Measurements from ENCODE around the gene GIGYF2. TPM values are rescaled to one million over a fixed set of nuclear protein-coding genes. Genes with fewer than 3 reads are reported as not detected.

Gene GIGYF2
- total RNA-seq, 2 donors from 2014 or later: 61.3 to 106 TPM

- intact Hi-C loops (cut with DNase I): no loop called here
- H3K27me3 ChIP-seq (replicated peaks; ENCODE audit: insufficient read depth): no peaks in the 10 kb centered on the region
- no peak overlapping the region for H3K4me3 ChIP-seq
- 76% methylated on average over 17 of the region's 17 CpGs for WGBS
- H3K4me1 ChIP-seq (replicated peaks): no peaks in the 10 kb centered on the region
- no peak for TF ChIP-seq CTCF (IDR thresholded peaks at IDR 0.05)
- TF ChIP-seq POLR2A (IDR thresholded peaks at IDR 0.05): no peak
- TF ChIP-seq POLR2AphosphoS5 (IDR thresholded peaks at IDR 0.05): no peak
- no peaks in the 10 kb centered on the region for H3K9me3 ChIP-seq
- no peak for DNase-seq (ENCODE audit: low spot score)
- H3K36me3 ChIP-seq: no peaks in the 10 kb centered on the region
- H3K27ac ChIP-seq: no peak overlapping the region
Observed at GRCh38 chr2:232880764-232881351, 183.7 kb downstream of the GIGYF2 start.

- WGBS: 91% methylated on average over 17 of the region's 17 CpGs
- Histone ChIP-seq H3K4me3 (no peak overlapping the region), H3K27me3 (replicated peaks; ENCODE audit: insufficient read depth) (no peaks in the 10 kb centered on the region), H3K36me3 (no peaks in the 10 kb centered on the region), H3K9me3 (no peaks in the 10 kb centered on the region), H3K27ac (no peak overlapping the region), H3K4me1 (replicated peaks) (no peaks in the 10 kb centered on the region)
- intact Hi-C loops (cut with DNase I): no loop called here
- no peak for DNase-seq (ENCODE audit: low spot score)
- TF ChIP-seq CTCF (IDR thresholded peaks at IDR 0.05) (no peak), POLR2A (IDR thresholded peaks at IDR 0.05) (no peak), POLR2AphosphoS5 (IDR thresholded peaks at IDR 0.05) (no peak)
Observed at GRCh38 chr2:232882085-232882484, 185.0 kb downstream of the GIGYF2 start.

- Histone ChIP-seq H3K4me3 (no peak overlapping the region), H3K4me1 (replicated peaks) (no peaks in the 10 kb centered on the region), H3K9me3 (no peaks in the 10 kb centered on the region), H3K36me3 (no peaks in the 10 kb centered on the region), H3K27me3 (replicated peaks; ENCODE audit: insufficient read depth) (no peaks in the 10 kb centered on the region), H3K27ac (no peak overlapping the region)
- no peak for DNase-seq (ENCODE audit: low spot score)
- intact Hi-C loops (cut with DNase I): no loop called here
- TF ChIP-seq POLR2AphosphoS5 (IDR thresholded peaks at IDR 0.05): no peak
- no peak for TF ChIP-seq POLR2A (IDR thresholded peaks at IDR 0.05)
- TF ChIP-seq CTCF (IDR thresholded peaks at IDR 0.05): no peak
- 93% methylated on average over 20 of the region's 20 CpGs for WGBS
Observed at GRCh38 chr2:232882505-232883115, 185.5 kb downstream of the GIGYF2 start.

- no peak overlapping the region for H3K27ac ChIP-seq
- H3K36me3 ChIP-seq: no peaks in the 10 kb centered on the region
- WGBS: 92% methylated on average over 29 of the region's 29 CpGs
- H3K9me3 ChIP-seq: no peaks in the 10 kb centered on the region
- intact Hi-C loops (cut with DNase I): no loop called here
- no peaks in the 10 kb centered on the region for H3K4me1 ChIP-seq (replicated peaks)
- H3K4me3 ChIP-seq: no peak overlapping the region
- H3K27me3 ChIP-seq (replicated peaks; ENCODE audit: insufficient read depth): no peaks in the 10 kb centered on the region
- TF ChIP-seq POLR2AphosphoS5 (IDR thresholded peaks at IDR 0.05) (no peak), CTCF (IDR thresholded peaks at IDR 0.05) (no peak), POLR2A (IDR thresholded peaks at IDR 0.05) (no peak)
- no peak for DNase-seq (ENCODE audit: low spot score)
Observed at GRCh38 chr2:232883116-232883721, 186.1 kb downstream of the GIGYF2 start.

- Histone ChIP-seq H3K9me3 (no peaks in the 10 kb centered on the region), H3K27ac (no peak overlapping the region), H3K36me3 (no peaks in the 10 kb centered on the region), H3K4me1 (replicated peaks) (no peaks in the 10 kb centered on the region), H3K4me3 (no peak overlapping the region), H3K27me3 (replicated peaks; ENCODE audit: insufficient read depth) (no peaks in the 10 kb centered on the region)
- no peak for TF ChIP-seq CTCF (IDR thresholded peaks at IDR 0.05)
- TF ChIP-seq POLR2AphosphoS5 (IDR thresholded peaks at IDR 0.05): no peak
- no peak for TF ChIP-seq POLR2A (IDR thresholded peaks at IDR 0.05)
- DNase-seq (ENCODE audit: low spot score): no peak
- intact Hi-C loops (cut with DNase I): no loop called here
- 79% methylated on average over 11 of the region's 11 CpGs for WGBS
Observed at GRCh38 chr2:232884001-232884421, 186.9 kb downstream of the GIGYF2 start.

Measured in prostate gland (tissue), 2 donors.